Aorta (tissue), 5 donors: ENCODE measurements around the gene TRIP13. TPM values are rescaled to one million over a fixed set of nuclear protein-coding genes. Genes with fewer than 3 reads are reported as not detected.
A peak's percentile ranks its signal among the peaks of the same experiment; 100 is the strongest.

Experiments
- ATAC-seq: fragments of 200-7000 bp; cut with Tn5 transposase; one replicate; pipeline ENCODE4 v1.9.1; 2022; ENCODE audit warnings: moderate library complexity; ENCODE audit not compliant: low FRiP score
- DNase-seq, 2 donors: peaks; one replicate each; pipeline ENCODE4 v3.0.0-alpha.2; 2020
- H3K27ac ChIP-seq, 2 donors: one replicate each; pipeline ENCODE4 v1.5.1; 2013; ENCODE audit warnings: low read length in 2 of 2, mild to moderate bottlenecking in 2 of 2, moderate library complexity in 2 of 2, control low read depth in 1 of 2, inconsistent platforms in 1 of 2, low read depth in 1 of 2
- H3K27me3 ChIP-seq, 2 donors: one replicate each; pipeline ENCODE4 v1.6.1; 2013; ENCODE audit warnings: control low read depth in 1 of 2, low read length in 1 of 2, mild to moderate bottlenecking in 1 of 2, moderate library complexity in 1 of 2; ENCODE audit not compliant: insufficient read depth in 2 of 2, control insufficient read depth in 1 of 2
- H3K36me3 ChIP-seq, 2 donors: one replicate each; pipeline ENCODE4 v1.6.1; 2013; ENCODE audit warnings: control low read depth in 1 of 2, low read length in 1 of 2, mild to moderate bottlenecking in 1 of 2; ENCODE audit not compliant: insufficient read depth in 2 of 2, control insufficient read depth in 1 of 2
- H3K4me1 ChIP-seq, 2 donors: one replicate each; pipeline ENCODE4 v1.6.1; 2013; ENCODE audit warnings: low read length in 2 of 2, control low read depth in 1 of 2, mild to moderate bottlenecking in 1 of 2, moderate library complexity in 1 of 2; ENCODE audit not compliant: insufficient read depth in 2 of 2, control insufficient read depth in 1 of 2
- H3K4me3 ChIP-seq, 2 donors: one replicate each; pipeline ENCODE4 v1.5.1; 2013; ENCODE audit warnings: low read length in 2 of 2, control low read depth in 1 of 2, mild to moderate bottlenecking in 1 of 2
- H3K9me3 ChIP-seq: one replicate; pipeline ENCODE4 v1.6.1; 2013; ENCODE audit warnings: mild to moderate bottlenecking, low read length; ENCODE audit not compliant: control insufficient read depth
- WGBS, 2 donors: extraction: QIAGEN DNeasy Blood & Tissue Kit; methylation state at CpG; one replicate each; pipeline ENCODE4 v1.1.7; 2013; 5-methylcytosine and 5-hydroxymethylcytosine counted together
- intact Hi-C, 2 donors: fragments of 100-400 bp; cut with DNase I; formaldehyde crosslinking; loops; one replicate each; pipeline versions ENCODE4 v1.14.2 to v1.15.0; 2022
- polyA plus RNA-seq, 2 donors: library from polyadenylated mRNA; stranded (reverse); fragments of 200-250 nt; gene quantifications; one replicate each; pipeline ENCODE4 v1.2.3, GENCODE V29; 2013
- total RNA-seq, 2 donors: library from RNA; stranded (reverse); fragmentation: NEBNext Ultra II Directional; extraction: Animal tissue kit (Norgen Biotek cat#: 25700); gene quantifications; one replicate each; pipeline ENCODE4 v1.2.1, GENCODE V29; 2021
- donor health status: healthy with polysubstance abuse.
- donor health status: Bipolar disorder and iron deficiency.
- donor health status: DM: no; HTN: no; CAD: no.
- donor health status: DM: no; HTN: no; CAD: no.
- donor health status: DM: yes; HTN: yes; CAD: no.

TRIP13 gene
- total and polyA plus RNA-seq, 4 donors: 0.28 to 1.3 (median 1.0) TPM

- 88% methylated on average over 27 of the region's 27 CpGs for WGBS, 2 donors
Observed at GRCh38 chr5:961002-961710, 68.5 kb downstream of the TRIP13 start.

GRCh38 chr5:961711-962240 is 69.1 kb downstream of the TRIP13 start:
- 92 to 94% methylated on average over 24 of the region's 24 CpGs for WGBS, 2 donors
- H3K4me3 ChIP-seq: no peak overlapping the region
- H3K27ac ChIP-seq: no peak overlapping the region
- ATAC-seq: no peak
- no peaks in the 10 kb centered on the region for H3K9me3 ChIP-seq
- H3K36me3 ChIP-seq: no peaks in the 10 kb centered on the region
- no peaks in the 10 kb centered on the region for H3K27me3 ChIP-seq
- H3K4me1 ChIP-seq: no peaks in the 10 kb centered on the region
- intact Hi-C loops: no loop called here
- DNase-seq: peak in 1 of 2 donors; percentile 25

More at GRCh38 chr5:961002-961710, 68.5 kb downstream of the TRIP13 start:
- H3K27me3 ChIP-seq: no peaks in the 10 kb centered on the region
- intact Hi-C loops: no loop called here
- ATAC-seq: no peak
- DNase-seq: peak; percentile 42 to 70
- no peaks in the 10 kb centered on the region for H3K4me1 ChIP-seq
- no peaks in the 10 kb centered on the region for H3K9me3 ChIP-seq
- H3K27ac ChIP-seq: no peak overlapping the region
- H3K36me3 ChIP-seq: no peaks in the 10 kb centered on the region
- no peak overlapping the region for H3K4me3 ChIP-seq

- Histone ChIP-seq H3K9me3 (no peaks in the 10 kb centered on the region), H3K4me3 (no peak overlapping the region), H3K27ac (no peak overlapping the region), H3K4me1 (no peaks in the 10 kb centered on the region), H3K36me3 (no peaks in the 10 kb centered on the region), H3K27me3 (no peaks in the 10 kb centered on the region)
- ATAC-seq (no peak), DNase-seq (no peak)
- WGBS, 2 donors: 92 to 93% methylated on average over 15 of the region's 15 CpGs
- intact Hi-C loops: no loop called here
Observed at GRCh38 chr5:962386-962785, 69.7 kb downstream of the TRIP13 start.

GRCh38 chr5:962801-963200 is 70.1 kb downstream of the TRIP13 start:
- WGBS, 2 donors: 95 to 96% methylated on average over 12 of the region's 12 CpGs
- Histone ChIP-seq H3K27me3 (no peaks in the 10 kb centered on the region), H3K4me1 (no peaks in the 10 kb centered on the region), H3K9me3 (no peaks in the 10 kb centered on the region), H3K36me3 (no peaks in the 10 kb centered on the region), H3K27ac (no peak overlapping the region), H3K4me3 (no peak overlapping the region)
- intact Hi-C loops: no loop called here
- ATAC-seq: no peak
- peak in 1 of 2 donors; percentile 41 for DNase-seq

GRCh38 chr5:963310-963672 is 70.6 kb downstream of the TRIP13 start:
- H3K36me3 ChIP-seq: no peaks in the 10 kb centered on the region
- DNase-seq: peak in 1 of 2 donors; percentile 29
- intact Hi-C loops: no loop called here
- no peaks in the 10 kb centered on the region for H3K4me1 ChIP-seq
- 94 to 98% methylated on average over 10 of the region's 10 CpGs for WGBS, 2 donors
- H3K27ac ChIP-seq: no peak overlapping the region
- H3K9me3 ChIP-seq: no peaks in the 10 kb centered on the region
- ATAC-seq: no peak
- no peak overlapping the region for H3K4me3 ChIP-seq
- no peaks in the 10 kb centered on the region for H3K27me3 ChIP-seq

GRCh38 chr5:963673-964531 is 71.2 kb downstream of the TRIP13 start:
- WGBS, 2 donors: 85 to 86% methylated on average over 31 of the region's 31 CpGs
- Histone ChIP-seq H3K27me3 (no peaks in the 10 kb centered on the region), H3K27ac (no peak overlapping the region), H3K4me1 (no peaks in the 10 kb centered on the region), H3K9me3 (no peaks in the 10 kb centered on the region), H3K4me3 (no peak overlapping the region), H3K36me3 (no peaks in the 10 kb centered on the region)
- intact Hi-C loops: no loop called here
- DNase-seq (peak in 1 of 2 donors; percentile 44), ATAC-seq (no peak)

- no peak overlapping the region for H3K27ac ChIP-seq
- DNase-seq: peak in 1 of 2 donors; percentile 29
Observed at GRCh38 chr5:964821-965220, 72.1 kb downstream of the TRIP13 start.

GRCh38 chr5:965604-966344 is 73.1 kb downstream of the TRIP13 start:
- no peak overlapping the region for H3K27ac ChIP-seq
- intact Hi-C loops: no loop called here
- ATAC-seq (no peak), DNase-seq (peak in 1 of 2 donors; percentile 32)
- H3K36me3 ChIP-seq: no peaks in the 10 kb centered on the region
- 83 to 85% methylated on average over 32 of the region's 32 CpGs for WGBS, 2 donors
- H3K4me1 ChIP-seq: no peaks in the 10 kb centered on the region
- no peak overlapping the region for H3K4me3 ChIP-seq
- H3K9me3 ChIP-seq: no peaks in the 10 kb centered on the region
- H3K27me3 ChIP-seq: no peaks in the 10 kb centered on the region

More at GRCh38 chr5:964821-965220, 72.1 kb downstream of the TRIP13 start:
- Histone ChIP-seq H3K4me1 (no peaks in the 10 kb centered on the region), H3K27me3 (no peaks in the 10 kb centered on the region), H3K36me3 (no peaks in the 10 kb centered on the region), H3K4me3 (no peak overlapping the region), H3K9me3 (no peaks in the 10 kb centered on the region)
- WGBS, 2 donors: 89 to 90% methylated on average over 10 of the region's 10 CpGs
- no peak for ATAC-seq
- intact Hi-C loops: no loop called here
